ENCODE data around the gene PIK3R6.

PIK3R6 gene

DNA sequence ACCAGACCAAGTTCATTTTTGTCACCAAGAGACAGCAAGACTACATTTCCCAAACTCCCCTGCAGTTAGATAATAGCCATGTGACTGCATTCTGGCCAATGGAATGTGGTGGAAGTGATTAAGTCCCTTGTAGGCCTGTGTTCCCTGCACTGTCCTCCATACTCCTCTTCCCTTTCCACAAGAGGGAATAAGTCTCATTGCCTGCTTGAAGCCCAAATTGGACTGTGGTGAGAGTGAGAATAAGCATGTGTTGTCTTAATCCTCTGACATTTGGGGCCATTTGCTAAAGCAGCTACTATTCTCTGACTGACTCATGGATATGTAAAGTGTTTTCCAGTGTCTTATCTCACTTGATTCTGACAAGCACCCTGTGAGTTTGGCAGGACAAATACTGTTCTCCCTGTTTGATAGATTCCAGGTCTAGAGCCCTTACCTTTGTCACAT lies 20.7 kb downstream of the PIK3R6 start:
- no peak overlapping the region for H3K23ac ChIP-seq (ENCODE audit: low read depth, low read length, poor library complexity)
- no peak overlapping the region for H3K4me2 ChIP-seq (ENCODE audit: insufficient read depth, low read length, poor library complexity, severe bottlenecking)
- no peak overlapping the region for H4K8ac ChIP-seq (ENCODE audit: low read depth, low read length)
- H2BK15ac ChIP-seq (ENCODE audit: low read length) = no peak overlapping the region
- H3K4me3 ChIP-seq (ENCODE audit: low read length in 2 of 2) = no peak overlapping the region
- H3K14ac ChIP-seq (ENCODE audit: low read length) = no peak overlapping the region
- H2BK5ac ChIP-seq (ENCODE audit: low read length) = no peak overlapping the region
- no peaks in the 10 kb centered on the region for H3K79me1 ChIP-seq (ENCODE audit: low read depth, low read length)
- peak overlapping the region; percentile 80 for H2AFZ ChIP-seq (ENCODE audit: low read length)
- no peak overlapping the region for H3K18ac ChIP-seq (ENCODE audit: low read length)
- H3K36me3 ChIP-seq (replicated peaks in 1 of 2; ENCODE audit: control insufficient read depth in 2 of 2, insufficient read depth in 2 of 2, low read length in 2 of 2) = no peaks in the 10 kb centered on the region
- no peak overlapping the region for H2AK5ac ChIP-seq (ENCODE audit: low read depth, low read length)
- no peak overlapping the region for H3K9ac ChIP-seq (ENCODE audit: low read depth, low read length, poor library complexity)
- peaks cover 0 to 3% of the 10 kb centered on the region in 2 donors for H3K4me1 ChIP-seq (ENCODE audit: control insufficient read depth in 2 of 2, insufficient read depth in 1 of 2, low read depth in 1 of 2, low read length in 2 of 2)
- no peak overlapping the region for H2BK12ac ChIP-seq (ENCODE audit: low read length)
- no peak overlapping the region for H2BK120ac ChIP-seq (ENCODE audit: low read depth, low read length)
- no peaks in the 10 kb centered on the region for H3K9me3 ChIP-seq (replicated peaks in 1 of 2; ENCODE audit: control insufficient read depth in 2 of 2, insufficient read depth in 1 of 2, low read depth in 1 of 2, low read length in 2 of 2)
- no peak overlapping the region for H4K91ac ChIP-seq (ENCODE audit: low read depth, low read length, poor library complexity)
- H3K27ac ChIP-seq (replicated peaks; ENCODE audit: low read length) = no peak overlapping the region
- DNase-seq (ENCODE audit: low spot score) = peak; percentile 27
- H3K4ac ChIP-seq (ENCODE audit: low read length) = no peak overlapping the region
- H3K27me3 ChIP-seq (ENCODE audit: control insufficient read depth in 3 of 3, insufficient read depth in 3 of 3, low read depth in 1 of 3, low read length in 3 of 3) = no peaks in the 10 kb centered on the region

DNA sequence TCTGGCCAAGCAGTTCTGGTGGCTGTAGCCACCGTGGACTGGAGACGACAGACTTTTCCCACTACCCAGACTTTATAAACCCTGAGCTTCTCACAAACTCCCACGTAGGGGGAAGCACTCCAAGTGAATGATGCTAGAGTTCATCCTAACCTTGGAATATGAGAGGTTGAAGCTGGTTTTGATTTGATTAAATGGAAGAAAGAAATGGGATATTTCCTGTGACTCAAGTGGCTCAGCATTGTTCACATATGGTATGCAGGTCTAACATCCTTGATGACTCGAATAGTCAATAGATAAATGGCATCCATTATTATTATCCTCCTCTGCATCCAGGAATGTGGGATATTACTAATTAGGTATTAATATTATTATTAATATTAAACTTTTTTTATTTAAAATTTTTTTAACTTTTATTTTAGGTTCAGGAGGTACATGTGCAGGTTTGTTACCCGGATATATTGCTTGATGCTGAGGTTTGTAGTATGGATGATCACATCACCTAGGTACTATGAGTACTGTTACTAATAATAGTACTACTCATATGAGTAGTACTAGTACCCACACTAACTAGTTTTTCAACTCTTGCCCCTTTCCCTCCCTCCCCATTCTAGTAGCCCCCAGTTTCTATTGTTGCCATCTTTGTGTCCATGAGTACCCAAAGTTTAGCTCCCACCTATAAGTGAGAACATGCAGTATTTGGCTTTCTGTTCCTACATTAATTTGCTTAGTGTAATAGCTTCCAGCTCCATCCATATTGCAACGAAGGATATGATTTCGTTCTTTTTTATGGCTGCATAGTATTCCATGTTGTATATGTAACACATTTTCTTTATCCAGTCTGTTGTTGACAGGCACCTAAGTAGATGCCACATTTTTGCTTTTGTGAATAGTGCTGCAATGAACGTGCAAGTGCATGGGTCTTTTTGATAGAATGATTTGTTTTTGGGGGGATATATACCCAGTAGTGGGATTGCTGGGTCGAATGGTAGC lies 22.9 kb downstream of the PIK3R6 start:
- H2BK120ac ChIP-seq (ENCODE audit: low read depth, low read length) = no peak overlapping the region
- H3K9ac ChIP-seq (ENCODE audit: low read depth, low read length, poor library complexity) = no peak overlapping the region
- H2BK15ac ChIP-seq (ENCODE audit: low read length) = no peak overlapping the region
- H3K36me3 ChIP-seq (replicated peaks in 1 of 2; ENCODE audit: control insufficient read depth in 2 of 2, insufficient read depth in 2 of 2, low read length in 2 of 2) = no peaks in the 10 kb centered on the region
- no peak overlapping the region for H2BK12ac ChIP-seq (ENCODE audit: low read length)
- no peak overlapping the region for H3K23ac ChIP-seq (ENCODE audit: low read depth, low read length, poor library complexity)
- no peaks in the 10 kb centered on the region for H3K9me3 ChIP-seq (replicated peaks in 1 of 2; ENCODE audit: control insufficient read depth in 2 of 2, insufficient read depth in 1 of 2, low read depth in 1 of 2, low read length in 2 of 2)
- H3K27me3 ChIP-seq (ENCODE audit: control insufficient read depth in 3 of 3, insufficient read depth in 3 of 3, low read depth in 1 of 3, low read length in 3 of 3) = no peaks in the 10 kb centered on the region
- peaks cover 0 to 3% of the 10 kb centered on the region in 2 donors for H3K4me1 ChIP-seq (ENCODE audit: control insufficient read depth in 2 of 2, insufficient read depth in 1 of 2, low read depth in 1 of 2, low read length in 2 of 2)
- no peak overlapping the region for H2AFZ ChIP-seq (ENCODE audit: low read length)
- H3K27ac ChIP-seq (replicated peaks; ENCODE audit: low read length) = no peak overlapping the region
- no CpG with 5 or more reads among the region's 9 CpGs for WGBS, 2 donors (ENCODE audit: extremely low coverage in 2 of 2, insufficient read length in 2 of 2, insufficient replicate concordance in 1 of 2)
- H2BK5ac ChIP-seq (ENCODE audit: low read length) = no peak overlapping the region
- H2AK5ac ChIP-seq (ENCODE audit: low read depth, low read length) = no peak overlapping the region
- no peak overlapping the region for H3K4ac ChIP-seq (ENCODE audit: low read length)
- no peak overlapping the region for H3K4me3 ChIP-seq (ENCODE audit: low read length in 2 of 2)
- no peak overlapping the region for H3K4me2 ChIP-seq (ENCODE audit: insufficient read depth, low read length, poor library complexity, severe bottlenecking)
- H3K14ac ChIP-seq (ENCODE audit: low read length) = no peak overlapping the region
- DNase-seq (ENCODE audit: low spot score) = no peak
- H3K18ac ChIP-seq (ENCODE audit: low read length) = no peak overlapping the region
- no peak overlapping the region for H4K8ac ChIP-seq (ENCODE audit: low read depth, low read length)
- H3K79me1 ChIP-seq (ENCODE audit: low read depth, low read length) = no peaks in the 10 kb centered on the region
- H4K91ac ChIP-seq (ENCODE audit: low read depth, low read length, poor library complexity) = no peak overlapping the region

DNA sequence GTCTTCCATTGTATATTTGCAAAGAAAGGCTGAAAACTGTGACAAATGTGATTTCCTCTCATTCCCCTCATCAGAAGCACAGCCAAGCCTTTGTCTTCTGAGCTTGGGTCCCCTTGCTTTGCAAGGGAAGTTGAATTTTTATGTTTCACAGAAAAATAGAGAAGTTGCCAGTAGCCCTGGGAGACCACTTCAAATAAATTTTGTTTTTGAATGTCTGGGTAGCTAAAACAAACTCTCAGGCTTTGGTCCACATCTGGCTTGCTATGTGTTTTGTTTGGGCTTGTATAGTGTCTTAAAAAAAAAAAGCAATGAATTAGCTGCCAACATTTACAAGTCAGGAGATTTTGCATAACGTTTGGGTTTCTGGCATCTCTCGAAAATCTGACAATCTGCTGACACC lies 24.1 kb downstream of the PIK3R6 start:
- Histone ChIP-seq H3K9me3 (replicated peaks in 1 of 2; ENCODE audit: control insufficient read depth in 2 of 2, insufficient read depth in 1 of 2, low read depth in 1 of 2, low read length in 2 of 2) (no peaks in the 10 kb centered on the region), H3K4me1 (ENCODE audit: control insufficient read depth in 2 of 2, insufficient read depth in 1 of 2, low read depth in 1 of 2, low read length in 2 of 2) (peaks cover 0 to 3% of the 10 kb centered on the region in 2 donors), H3K79me1 (ENCODE audit: low read depth, low read length) (no peaks in the 10 kb centered on the region), H2BK120ac (ENCODE audit: low read depth, low read length) (no peak overlapping the region), H3K36me3 (replicated peaks in 1 of 2; ENCODE audit: control insufficient read depth in 2 of 2, insufficient read depth in 2 of 2, low read length in 2 of 2) (no peaks in the 10 kb centered on the region), H3K23ac (ENCODE audit: low read depth, low read length, poor library complexity) (no peak overlapping the region), H3K27ac (replicated peaks; ENCODE audit: low read length) (no peak overlapping the region), H3K14ac (ENCODE audit: low read length) (no peak overlapping the region), H2BK12ac (ENCODE audit: low read length) (no peak overlapping the region), H2AFZ (ENCODE audit: low read length) (no peak overlapping the region), H3K9ac (ENCODE audit: low read depth, low read length, poor library complexity) (no peak overlapping the region), H3K18ac (ENCODE audit: low read length) (no peak overlapping the region), H4K8ac (ENCODE audit: low read depth, low read length) (no peak overlapping the region), H3K4me2 (ENCODE audit: insufficient read depth, low read length, poor library complexity, severe bottlenecking) (no peak overlapping the region), H2BK5ac (ENCODE audit: low read length) (no peak overlapping the region), H3K4me3 (ENCODE audit: low read length in 2 of 2) (no peak overlapping the region), H3K4ac (ENCODE audit: low read length) (no peak overlapping the region), H2BK15ac (ENCODE audit: low read length) (no peak overlapping the region), H3K27me3 (ENCODE audit: control insufficient read depth in 3 of 3, insufficient read depth in 3 of 3, low read depth in 1 of 3, low read length in 3 of 3) (no peaks in the 10 kb centered on the region), H4K91ac (ENCODE audit: low read depth, low read length, poor library complexity) (no peak overlapping the region), H2AK5ac (ENCODE audit: low read depth, low read length) (no peak overlapping the region)
- no CpG with 5 or more reads among the region's 2 CpGs for WGBS, 2 donors (ENCODE audit: extremely low coverage in 2 of 2, insufficient read length in 2 of 2, insufficient replicate concordance in 1 of 2)
- DNase-seq (ENCODE audit: low spot score) = no peak

DNA sequence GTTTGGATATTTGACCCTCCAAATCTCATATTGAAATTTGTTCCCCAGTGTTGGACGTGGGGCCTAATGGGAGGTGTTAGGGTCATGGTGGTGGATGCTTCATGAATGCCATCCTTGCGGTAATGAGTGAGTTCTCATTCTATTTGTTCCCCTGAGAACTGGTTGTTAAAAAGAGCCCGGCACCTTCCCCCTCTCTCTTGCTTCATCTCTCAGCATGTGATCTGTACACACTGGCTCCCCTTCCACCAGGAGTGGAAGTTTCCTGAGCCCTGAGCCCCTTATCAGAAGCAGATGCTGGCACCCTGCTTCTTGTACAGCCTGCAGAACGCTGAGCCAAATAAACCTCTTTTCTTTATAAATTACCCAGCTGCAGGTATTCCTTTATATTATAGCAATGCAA lies 25.6 kb downstream of the PIK3R6 start:
- no peak for DNase-seq (ENCODE audit: low spot score)
- Histone ChIP-seq H3K36me3 (replicated peaks in 1 of 2; ENCODE audit: control insufficient read depth in 2 of 2, insufficient read depth in 2 of 2, low read length in 2 of 2) (no peaks in the 10 kb centered on the region), H3K4ac (ENCODE audit: low read length) (no peak overlapping the region), H2BK5ac (ENCODE audit: low read length) (no peak overlapping the region), H4K91ac (ENCODE audit: low read depth, low read length, poor library complexity) (no peak overlapping the region), H3K9me3 (replicated peaks in 1 of 2; ENCODE audit: control insufficient read depth in 2 of 2, insufficient read depth in 1 of 2, low read depth in 1 of 2, low read length in 2 of 2) (no peaks in the 10 kb centered on the region), H3K23ac (ENCODE audit: low read depth, low read length, poor library complexity) (no peak overlapping the region), H3K4me1 (ENCODE audit: control insufficient read depth in 2 of 2, insufficient read depth in 1 of 2, low read depth in 1 of 2, low read length in 2 of 2) (peaks cover 0 to 4% of the 10 kb centered on the region in 2 donors), H2BK15ac (ENCODE audit: low read length) (no peak overlapping the region), H3K18ac (ENCODE audit: low read length) (no peak overlapping the region), H2BK12ac (ENCODE audit: low read length) (no peak overlapping the region), H2AK5ac (ENCODE audit: low read depth, low read length) (no peak overlapping the region), H3K27me3 (ENCODE audit: control insufficient read depth in 3 of 3, insufficient read depth in 3 of 3, low read depth in 1 of 3, low read length in 3 of 3) (no peaks in the 10 kb centered on the region), H3K9ac (ENCODE audit: low read depth, low read length, poor library complexity) (no peak overlapping the region), H2AFZ (ENCODE audit: low read length) (no peak overlapping the region), H3K27ac (replicated peaks; ENCODE audit: low read length) (no peak overlapping the region), H2BK120ac (ENCODE audit: low read depth, low read length) (no peak overlapping the region), H3K4me2 (ENCODE audit: insufficient read depth, low read length, poor library complexity, severe bottlenecking) (no peak overlapping the region), H3K4me3 (ENCODE audit: low read length in 2 of 2) (no peak overlapping the region), H3K79me1 (ENCODE audit: low read depth, low read length) (no peaks in the 10 kb centered on the region), H4K8ac (ENCODE audit: low read depth, low read length) (no peak overlapping the region), H3K14ac (ENCODE audit: low read length) (no peak overlapping the region)
- WGBS, 2 donors (ENCODE audit: extremely low coverage in 2 of 2, insufficient read length in 2 of 2, insufficient replicate concordance in 1 of 2) = no CpG with 5 or more reads among the region's 4 CpGs

All from neuronal stem cell (in vitro differentiated cells).